GM12878 (cell line): ENCODE results near the gene SLC41A1.

ENCODE experiments used
- ASH2L ChIP-seq: fragments of 300-600, 200-600 bp; sonication (generic); IDR thresholded peaks from 2 replicates; pipeline ENCODE4 v1.6.1; 2017; ENCODE audit warnings: low read depth, mild to moderate bottlenecking, borderline replicate concordance
- BHLHE40 ChIP-seq, 2 experiments: fragments of 450-650 bp in 1 of 2; IDR thresholded peaks; 2 replicates each; pipeline ENCODE4 v1.6.1; 2011 to 2017; ENCODE audit warnings: low read depth in 2 of 2, borderline replicate concordance in 1 of 2, improper control_type of control experiment in 1 of 2, low read length in 1 of 2, mild to moderate bottlenecking in 1 of 2
- CEBPB ChIP-seq, 2 experiments: fragments of 150-350 bp in 1 of 2; IDR thresholded peaks; 2 replicates each; pipeline ENCODE4 v1.6.1; 2012 to 2014; ENCODE audit warnings: low read depth in 2 of 2, low read length in 2 of 2, borderline replicate concordance in 1 of 2, inconsistent platforms in 1 of 2
- CREM ChIP-seq: IDR thresholded peaks from 2 replicates; pipeline ENCODE4 v1.6.1; 2014; ENCODE audit warnings: antibody characterized with exemption, low read depth
- CTCF ChIP-seq, 3 experiments: IDR thresholded peaks in 2 of 3; conservative IDR thresholded peaks in 1 of 3; 2 replicates each; pipeline ENCODE4 v1.5.1; 2011; ENCODE audit warnings: low read depth in 3 of 3, low read length in 3 of 3, mild to moderate bottlenecking in 3 of 3, control low read depth in 2 of 3, moderate library complexity in 2 of 3, inconsistent platforms in 1 of 3, mixed read lengths in 1 of 3; ENCODE audit not compliant: control insufficient read depth in 2 of 3, insufficient read depth in 1 of 3; ENCODE audit errors: extremely low read depth in 1 of 3
- ETV6 ChIP-seq, 2 experiments: fragments of 450-650 bp in 1 of 2; IDR thresholded peaks in 1 of 2; conservative IDR thresholded peaks in 1 of 2; 2 replicates each; pipeline ENCODE4 v1.6.1; 2014; ENCODE audit warnings: antibody characterized with exemption in 1 of 2, borderline replicate concordance in 1 of 2, low read depth in 1 of 2, mild to moderate bottlenecking in 1 of 2, moderate library complexity in 1 of 2
- EZH2 ChIP-seq: IDR thresholded peaks from 2 replicates; pipeline ENCODE4 v1.6.1; 2012; ENCODE audit warnings: low read depth, mild to moderate bottlenecking, control low read depth, inconsistent platforms, low read length, borderline replicate concordance; ENCODE audit not compliant: control insufficient read depth
- NBN ChIP-seq: fragments of 450-650 bp; IDR thresholded peaks from 2 replicates; pipeline ENCODE4 v1.6.1; 2016
- POLR2A ChIP-seq: IDR thresholded peaks from 2 replicates; pipeline ENCODE4 v1.6.1; 2011; ENCODE audit warnings: low read depth, mild to moderate bottlenecking, low read length
- POLR2AphosphoS2 ChIP-seq: IDR thresholded peaks from 2 replicates; pipeline ENCODE4 v1.6.1; 2011; ENCODE audit warnings: low read depth, mild to moderate bottlenecking, low read length, improper control_type of control experiment, moderate library complexity
- RFX5 ChIP-seq: IDR thresholded peaks from 2 replicates; pipeline ENCODE4 v1.6.1; 2011; ENCODE audit warnings: low read depth, low read length, improper control_type of control experiment
- SMAD1 ChIP-seq: fragments of 450-650 bp; IDR thresholded peaks from 2 replicates; pipeline ENCODE4 v1.6.1; 2018; ENCODE audit warnings: mild to moderate bottlenecking, low read depth; ENCODE audit not compliant: partially characterized antibody
- USF2 ChIP-seq: IDR thresholded peaks from 2 replicates; pipeline ENCODE4 v1.6.1; 2011; ENCODE audit warnings: low read depth, low read length, improper control_type of control experiment, borderline replicate concordance

GRCh38 chr1:205767248-205767647 lies 45.8 kb downstream of the SLC41A1 start:
- no peak for TF ChIP-seq RFX5
- TF ChIP-seq EZH2 = no peak
- TF ChIP-seq SMAD1 = no peak
- no peak for TF ChIP-seq POLR2AphosphoS2
- TF ChIP-seq ETV6 (conservative IDR thresholded peaks at IDR 0.05 in 1 of 2, IDR thresholded peaks at IDR 0.05 in 1 of 2; ENCODE audit: borderline replicate concordance in 1 of 2, low read depth in 1 of 2) = no peak
- TF ChIP-seq POLR2A = no peak
- TF ChIP-seq CTCF (IDR thresholded peaks at IDR 0.05 in 2 of 3, conservative IDR thresholded peaks at IDR 0.05 in 1 of 3; ENCODE audit: control insufficient read depth in 2 of 3, extremely low read depth in 1 of 3, insufficient read depth in 1 of 3, low read depth in 3 of 3, low read length in 3 of 3) = no peak
- TF ChIP-seq CREM = no peak
- no peak for TF ChIP-seq ASH2L
- TF ChIP-seq USF2 = no peak
- TF ChIP-seq BHLHE40 (IDR thresholded peaks at IDR 0.05; ENCODE audit: borderline replicate concordance in 1 of 2, low read depth in 2 of 2, low read length in 1 of 2) = no peak
- no peak for TF ChIP-seq CEBPB (IDR thresholded peaks at IDR 0.05; ENCODE audit: borderline replicate concordance in 1 of 2, low read depth in 2 of 2, low read length in 2 of 2)
- TF ChIP-seq NBN = no peak
